ENCODE measurements around the gene ARID3A. TPM values are rescaled to one million over a fixed set of nuclear protein-coding genes. Genes with fewer than 3 reads are reported as not detected.

Gene ARID3A
- total and polyA plus RNA-seq, 2 of the 4 experiments (the other 2 are of a cell fraction) = 16.0 to 23.1 TPM

GRCh38 chr19:1015061-1015781, 89.4 kb downstream of the ARID3A start:
- 96% methylated on average over 11 of the region's 29 CpGs; no CpG with 5 or more reads in 1 of the 2 experiments for WGBS, 2 experiments (ENCODE audit: extremely low coverage in 2 of 2, insufficient read length in 1 of 2)
- Histone ChIP-seq H3K27me3 (ENCODE audit: control insufficient read depth, insufficient read depth, low read length) (no peaks in the 10 kb centered on the region), H4K8ac (ENCODE audit: low read depth in 2 of 2, low read length in 2 of 2) (no peak overlapping the region), H3K23ac (ENCODE audit: low read depth, low read length) (no peak overlapping the region), H3K9me1 (ENCODE audit: insufficient read depth, low read length) (peaks cover 9% of the 10 kb centered on the region; the same call in 1 of the 2 replicates), H3K4me1 (ENCODE audit: control insufficient read depth, insufficient read depth, low read length) (peaks cover 34% of the 10 kb centered on the region), H3K4me2 (ENCODE audit: low read depth, low read length) (no peak overlapping the region), H4K5ac (ENCODE audit: low read depth, low read length) (no peak overlapping the region), H2BK5ac (ENCODE audit: low read depth, low read length, poor library complexity, severe bottlenecking) (no peak overlapping the region), H3K4me3 (ENCODE audit: insufficient read depth, low read depth, low read length) (no peak overlapping the region), H3K18ac (ENCODE audit: low read depth, low read length) (no peak overlapping the region), H2AK9ac (replicated peaks; ENCODE audit: low read depth, low read length, poor library complexity) (no peak overlapping the region), H2BK120ac (ENCODE audit: low read depth, low read length) (no peak overlapping the region), H3K56ac (ENCODE audit: extremely low read depth, insufficient read depth, low read length) (no peak overlapping the region), H3K4ac (ENCODE audit: low read depth, low read length) (no peak overlapping the region), H4K91ac (ENCODE audit: insufficient read depth, low read depth, low read length) (no peak overlapping the region), H3K36me3 (ENCODE audit: control insufficient read depth, insufficient read depth, low read length) (peaks cover 34% of the 10 kb centered on the region), H2AK5ac (ENCODE audit: low read depth, low read length) (no peak overlapping the region), H4K20me1 (ENCODE audit: insufficient read depth, low read length) (peaks cover 77% of the 10 kb centered on the region), H3K9me3 (ENCODE audit: control insufficient read depth, insufficient read depth, low read length) (no peaks in the 10 kb centered on the region), H2AFZ (replicated peaks; ENCODE audit: low read length, poor library complexity) (no peak overlapping the region), H2BK20ac (ENCODE audit: low read depth, low read length) (no peak overlapping the region), H3K14ac (replicated peaks; ENCODE audit: low read depth, low read length) (no peak overlapping the region), H3K27ac (ENCODE audit: insufficient read depth, low read length) (no peak overlapping the region), H3K79me1 (ENCODE audit: low read depth in 1 of 2, low read length in 2 of 2) (peaks cover 0 to 68% of the 10 kb centered on the region in 2 experiments; a peak in 2 of 4 replicates), H2BK15ac (ENCODE audit: low read depth, low read length) (no peak overlapping the region), H3K9ac (ENCODE audit: low read depth, low read length) (no peak overlapping the region)
- BruUV-seq (replicated peaks) = no TSS peak
- TF ChIP-seq CHD1 (IDR thresholded peaks at IDR 0.05; ENCODE audit: low read depth, low read length) (no peak), ELK1 (IDR thresholded peaks at IDR 0.05; ENCODE audit: borderline replicate concordance, low read depth, low read length) (no peak), RCOR1 (IDR thresholded peaks at IDR 0.05; ENCODE audit: insufficient replicate concordance, low read length) (no peak), SMC3 (IDR thresholded peaks at IDR 0.05; ENCODE audit: low read depth, low read length) (no peak), MXI1 (IDR thresholded peaks at IDR 0.05; ENCODE audit: borderline replicate concordance, low read depth, low read length) (no peak), CTCF (conservative IDR thresholded peaks at IDR 0.05; ENCODE audit: low read depth, low read length) (no peak)
- ATAC-seq (ENCODE audit: low read depth) = no peak
- dilution Hi-C loops (cut with HindIII; ENCODE audit: low sequenced_read_pairs, unreplicated experiment) = no loop called here
- CTCF ChIA-PET = no interaction called here
- in situ Hi-C loops (cut with MboI; ENCODE audit: low sequenced_read_pairs) = no loop called here
- no peak for DNase-seq
- intact Hi-C loops (cut with micrococcal nuclease) = no loop called here
- POLR2A ChIA-PET (ENCODE audit: unreplicated experiment) = interaction anchor here (0.6 kb wide), 1 partner anchor 11 kb away, joined by 3 read pairs; no protein-coding TSS in a partner anchor

All from IMR-90 (cell line).